Activated CD8-positive, alpha-beta memory T cell treated with anti-CD3 and anti-CD28 coated beads for 48 hours (primary cell): Measurements from ENCODE around the gene TRIM54.
A peak's percentile ranks its signal among the peaks of the same experiment; 100 is the strongest.

ENCODE experiments used
- DNase-seq, 3 experiments: peaks; one replicate each; pipeline ENCODE4 v3.0.0-alpha.2; 2020; ENCODE audit warnings: low read depth in 2 of 3, low spot score in 2 of 3

The TRIM54 gene

DNA sequence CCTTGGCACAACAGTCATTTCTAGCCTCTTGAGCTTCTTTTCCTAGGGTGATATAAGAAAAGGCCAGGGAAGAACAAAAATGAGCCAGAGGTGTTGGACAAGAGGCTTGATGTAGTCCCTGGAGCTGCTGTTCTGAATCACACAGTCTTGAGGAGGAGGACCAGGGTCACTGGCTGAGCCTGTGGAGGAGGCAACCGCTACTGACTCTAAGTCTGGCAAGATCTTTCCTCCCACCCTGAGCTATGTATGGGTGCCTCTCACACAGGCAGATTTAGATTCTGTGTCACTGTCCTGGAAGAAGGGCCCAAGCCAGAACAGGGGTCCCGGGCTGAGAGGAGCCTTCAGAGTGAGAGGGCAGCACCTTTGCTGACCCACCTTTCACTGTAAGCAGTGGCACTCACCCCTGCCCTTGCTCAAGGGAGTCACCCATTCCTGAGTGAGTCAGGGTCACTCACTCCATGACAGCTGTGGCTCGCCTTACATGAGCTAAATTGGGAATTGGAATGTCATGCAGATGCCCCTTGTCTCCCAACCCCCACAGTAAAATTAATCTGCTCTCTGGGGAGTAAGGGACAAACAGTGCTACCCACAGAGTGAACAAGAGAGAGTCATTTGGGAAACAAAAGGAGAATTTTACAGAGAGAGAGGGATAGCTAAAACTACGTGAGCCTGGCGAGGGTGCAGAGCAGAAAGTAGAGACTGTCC lies at the start of gene TRIM54:
TRIM54 (plus strand) TSS at position 575 of the 705 bp plus-strand sequence. CDS start 303 bp downstream, outside the sequence.
- DNase-seq = no peak

DNA sequence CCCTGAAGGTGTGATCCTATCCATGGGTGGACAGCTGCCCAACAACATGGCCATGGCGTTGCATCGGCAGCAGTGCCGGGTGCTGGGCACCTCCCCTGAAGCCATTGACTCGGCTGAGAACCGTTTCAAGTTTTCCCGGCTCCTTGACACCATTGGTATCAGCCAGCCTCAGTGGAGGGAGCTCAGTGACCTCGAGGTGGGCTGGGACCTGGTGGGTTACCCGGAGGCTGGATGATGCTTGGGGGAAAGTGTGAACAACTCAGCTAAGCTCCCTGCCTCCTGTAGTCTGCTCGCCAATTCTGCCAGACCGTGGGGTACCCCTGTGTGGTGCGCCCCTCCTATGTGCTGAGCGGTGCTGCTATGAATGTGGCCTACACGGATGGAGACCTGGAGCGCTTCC lies 48.9 kb upstream of the TRIM54 start:
- DNase-seq = no peak

- DNase-seq = no peak
Measured at GRCh38 chr2:27236136-27236535, 46.1 kb upstream of the TRIM54 start.

GRCh38 chr2:27236626-27237025 lies 45.6 kb upstream of the TRIM54 start:
- no peak for DNase-seq

DNA sequence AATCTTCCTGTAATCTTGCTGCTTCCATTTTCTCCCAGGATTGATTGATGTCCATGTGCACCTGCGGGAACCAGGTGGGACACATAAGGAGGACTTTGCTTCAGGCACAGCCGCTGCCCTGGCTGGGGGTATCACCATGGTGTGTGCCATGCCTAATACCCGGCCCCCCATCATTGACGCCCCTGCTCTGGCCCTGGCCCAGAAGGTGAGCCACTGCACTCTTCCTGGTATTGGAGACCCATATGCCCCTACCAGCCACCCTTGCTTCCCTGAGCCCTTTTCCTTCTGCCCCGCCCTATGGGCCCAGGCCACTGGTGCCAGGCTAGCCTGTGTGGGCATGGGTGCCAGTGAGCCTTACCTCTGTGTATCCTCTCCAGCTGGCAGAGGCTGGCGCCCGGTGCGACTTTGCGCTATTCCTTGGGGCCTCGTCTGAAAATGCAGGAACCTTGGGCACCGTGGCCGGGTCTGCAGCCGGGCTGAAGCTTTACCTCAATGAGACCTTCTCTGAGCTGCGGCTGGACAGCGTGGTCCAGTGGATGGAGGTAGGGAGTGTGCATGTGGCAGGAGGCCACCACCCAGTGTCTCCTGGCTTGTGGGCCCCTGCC lies 44.8 kb upstream of the TRIM54 start:
- no peak for DNase-seq

DNA sequence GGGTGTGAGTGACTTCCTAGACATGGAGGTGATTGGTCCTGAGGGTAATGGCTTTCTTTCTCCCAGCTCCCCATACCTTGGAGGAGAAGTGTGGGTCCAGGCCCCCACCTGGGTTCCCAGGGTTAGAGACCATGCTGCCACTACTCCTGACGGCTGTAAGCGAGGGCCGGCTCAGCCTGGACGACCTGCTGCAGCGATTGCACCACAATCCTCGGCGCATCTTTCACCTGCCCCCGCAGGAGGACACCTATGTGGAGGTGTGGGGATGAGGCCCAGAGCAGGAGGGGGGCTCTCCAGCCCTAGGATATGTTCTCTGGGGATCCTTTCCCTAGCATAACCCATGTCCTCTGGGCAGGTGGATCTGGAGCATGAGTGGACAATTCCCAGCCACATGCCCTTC lies 43.3 kb upstream of the TRIM54 start:
- DNase-seq = no peak

- DNase-seq = no peak
Measured at GRCh38 chr2:27240406-27240805, 41.8 kb upstream of the TRIM54 start.

DNA sequence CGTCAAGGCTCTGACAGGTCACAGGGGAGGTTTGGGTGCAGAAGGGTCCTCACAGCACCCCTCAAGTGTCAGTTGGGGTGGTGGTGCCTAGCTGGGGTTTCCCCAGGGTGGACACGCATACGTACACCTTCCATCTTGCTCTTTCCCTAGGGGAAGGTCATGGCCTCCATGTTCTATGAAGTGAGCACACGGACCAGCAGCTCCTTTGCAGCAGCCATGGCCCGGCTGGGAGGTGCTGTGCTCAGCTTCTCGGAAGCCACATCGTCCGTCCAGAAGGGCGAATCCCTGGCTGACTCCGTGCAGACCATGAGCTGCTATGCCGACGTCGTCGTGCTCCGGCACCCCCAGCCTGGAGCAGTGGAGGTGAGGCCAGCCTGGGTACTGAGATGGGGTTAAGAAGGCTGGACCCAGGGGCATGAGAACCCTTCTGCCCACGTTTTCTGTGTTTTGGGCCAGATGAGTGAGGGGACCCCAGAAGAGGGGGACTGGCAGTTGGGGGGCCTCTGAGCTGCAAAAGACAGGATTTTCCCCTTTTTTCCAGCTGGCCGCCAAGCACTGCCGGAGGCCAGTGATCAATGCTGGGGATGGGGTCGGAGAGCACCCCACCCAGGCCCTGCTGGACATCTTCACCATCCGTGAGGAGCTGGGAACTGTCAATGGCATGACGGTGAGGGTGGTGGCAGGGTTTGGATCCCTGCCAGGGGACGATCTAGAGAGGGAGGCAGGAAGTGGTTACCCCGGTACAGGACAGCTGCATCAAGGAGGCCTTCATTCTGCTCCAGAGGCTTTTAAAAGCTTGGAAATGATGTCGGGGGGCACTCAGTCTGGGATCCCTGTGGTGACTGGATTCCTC lies 40.2 kb upstream of the TRIM54 start:
- DNase-seq = no peak

DNA sequence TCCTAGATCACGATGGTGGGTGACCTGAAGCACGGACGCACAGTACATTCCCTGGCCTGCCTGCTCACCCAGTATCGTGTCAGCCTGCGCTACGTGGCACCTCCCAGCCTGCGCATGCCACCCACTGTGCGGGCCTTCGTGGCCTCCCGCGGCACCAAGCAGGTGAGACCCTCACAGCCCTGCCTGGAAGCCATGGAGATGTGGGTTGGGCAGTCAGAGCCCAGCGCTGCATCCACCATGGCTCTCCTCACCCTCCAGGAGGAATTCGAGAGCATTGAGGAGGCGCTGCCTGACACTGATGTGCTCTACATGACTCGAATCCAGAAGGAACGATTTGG lies 39.6 kb upstream of the TRIM54 start:
- no peak for DNase-seq

DNA sequence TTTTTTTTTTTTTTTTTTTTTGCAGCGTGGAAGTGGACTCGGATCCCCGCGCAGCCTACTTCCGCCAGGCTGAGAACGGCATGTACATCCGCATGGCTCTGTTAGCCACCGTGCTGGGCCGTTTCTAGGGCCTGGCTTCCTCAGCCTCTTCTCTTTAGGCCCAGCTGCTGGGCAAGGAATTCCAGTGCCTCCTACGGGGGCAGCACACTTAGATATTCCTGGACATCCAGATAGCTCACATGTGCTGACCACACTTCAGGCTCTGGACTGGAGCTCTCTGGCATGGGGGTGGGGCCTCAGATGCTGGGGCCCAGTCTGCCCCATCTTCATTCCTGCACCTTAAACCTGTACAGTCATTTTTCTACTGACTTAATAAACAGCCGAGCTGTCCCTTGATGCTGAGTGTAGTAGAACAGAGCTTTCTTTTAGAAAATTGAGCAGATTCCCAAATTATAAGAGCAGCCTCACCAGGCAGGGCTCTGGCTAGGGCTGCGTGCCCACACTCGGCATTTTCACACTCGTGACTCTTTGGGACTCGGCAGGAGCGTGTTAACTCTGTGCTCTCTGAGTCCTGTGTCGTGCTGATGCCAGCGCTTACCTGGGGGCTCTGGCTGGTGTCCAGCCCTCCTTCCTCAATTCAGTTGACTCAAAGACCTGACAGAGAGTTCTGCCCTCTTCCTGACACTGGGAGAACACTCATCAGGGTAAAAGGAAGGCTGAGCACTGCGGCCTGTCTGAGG lies 38.7 kb upstream of the TRIM54 start:
- no peak for DNase-seq

GRCh38 chr2:27245116-27245515 lies 37.1 kb upstream of the TRIM54 start:
- no peak for DNase-seq

DNA sequence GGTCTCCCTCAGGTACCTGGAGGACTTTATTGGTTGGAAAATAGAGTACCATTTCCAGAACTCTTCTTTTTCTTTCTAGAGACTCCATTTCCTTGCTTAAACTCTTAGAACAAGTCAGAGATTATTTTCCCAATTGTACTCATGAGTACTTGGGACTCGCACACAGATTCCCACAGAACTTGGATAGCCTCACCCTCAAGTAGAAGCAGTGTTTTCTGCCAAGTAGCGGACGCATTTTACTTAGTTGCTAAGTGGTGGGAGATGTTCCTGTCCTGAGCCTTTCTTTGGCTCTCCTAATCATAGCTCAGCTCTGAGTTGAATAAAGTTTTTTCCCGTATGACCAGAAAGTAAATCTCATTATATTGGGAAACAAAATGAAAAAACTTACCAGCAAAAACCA lies 36.6 kb upstream of the TRIM54 start:
- no peak for DNase-seq

DNA sequence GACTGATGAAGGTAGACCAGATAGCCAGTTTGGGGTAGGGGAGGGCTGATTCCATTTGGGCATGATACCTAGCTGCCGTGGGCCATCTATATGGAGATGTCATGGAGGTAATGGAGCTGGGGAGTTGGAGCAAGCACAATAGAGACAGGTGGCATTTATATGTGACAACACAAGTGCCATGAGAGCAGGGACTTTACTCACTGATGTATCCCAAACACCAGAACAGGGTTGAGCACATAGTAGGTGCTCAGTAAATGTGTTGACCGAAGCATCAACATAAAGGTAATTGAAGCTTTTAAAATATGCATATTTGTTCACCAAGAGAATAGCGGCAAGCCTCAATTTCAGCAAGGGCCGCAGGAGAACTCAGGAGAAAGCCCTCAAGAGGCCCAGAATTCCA lies 34.3 kb upstream of the TRIM54 start:
- DNase-seq = no peak

DNA sequence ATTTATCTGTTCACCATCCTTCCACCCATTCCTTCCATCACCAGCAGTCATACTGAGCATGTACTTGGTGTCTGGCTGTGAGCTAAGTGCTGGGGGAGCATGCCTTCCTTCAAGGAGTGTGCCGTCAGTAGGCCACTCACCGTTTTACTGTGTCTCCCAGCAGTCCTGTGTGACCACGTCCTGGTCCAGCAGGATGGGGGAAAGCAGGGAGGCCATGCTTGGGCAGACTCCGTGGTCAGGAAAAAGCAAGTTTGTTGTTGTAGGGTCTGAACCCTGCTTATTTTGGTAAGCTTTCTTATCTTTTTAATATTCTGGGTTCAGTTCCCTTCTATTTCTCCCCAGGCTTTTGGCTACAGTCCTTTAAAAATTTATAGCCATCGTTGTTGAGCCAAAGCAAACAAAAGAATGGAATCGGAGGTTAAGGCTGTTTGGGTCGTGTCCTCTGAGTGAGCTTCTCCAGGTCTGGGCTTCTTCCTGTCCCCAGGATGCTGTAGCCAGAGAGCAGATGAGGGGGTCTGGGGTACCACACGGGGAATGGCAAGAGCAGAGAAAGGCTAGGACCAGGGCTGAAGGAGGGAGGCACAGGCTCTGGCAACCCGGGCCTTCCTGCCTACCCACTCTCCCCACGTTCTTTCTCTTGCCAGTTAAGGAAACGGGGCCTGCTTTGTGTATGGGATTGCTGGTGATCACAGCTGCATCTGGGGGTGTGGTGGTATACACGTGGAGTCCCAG lies 32.9 kb upstream of the TRIM54 start:
- no peak for DNase-seq

GRCh38 chr2:27249891-27250651 lies 32.2 kb upstream of the TRIM54 start:
- DNase-seq = peak in 2 of 3 experiments; percentile 40 to 42

DNA sequence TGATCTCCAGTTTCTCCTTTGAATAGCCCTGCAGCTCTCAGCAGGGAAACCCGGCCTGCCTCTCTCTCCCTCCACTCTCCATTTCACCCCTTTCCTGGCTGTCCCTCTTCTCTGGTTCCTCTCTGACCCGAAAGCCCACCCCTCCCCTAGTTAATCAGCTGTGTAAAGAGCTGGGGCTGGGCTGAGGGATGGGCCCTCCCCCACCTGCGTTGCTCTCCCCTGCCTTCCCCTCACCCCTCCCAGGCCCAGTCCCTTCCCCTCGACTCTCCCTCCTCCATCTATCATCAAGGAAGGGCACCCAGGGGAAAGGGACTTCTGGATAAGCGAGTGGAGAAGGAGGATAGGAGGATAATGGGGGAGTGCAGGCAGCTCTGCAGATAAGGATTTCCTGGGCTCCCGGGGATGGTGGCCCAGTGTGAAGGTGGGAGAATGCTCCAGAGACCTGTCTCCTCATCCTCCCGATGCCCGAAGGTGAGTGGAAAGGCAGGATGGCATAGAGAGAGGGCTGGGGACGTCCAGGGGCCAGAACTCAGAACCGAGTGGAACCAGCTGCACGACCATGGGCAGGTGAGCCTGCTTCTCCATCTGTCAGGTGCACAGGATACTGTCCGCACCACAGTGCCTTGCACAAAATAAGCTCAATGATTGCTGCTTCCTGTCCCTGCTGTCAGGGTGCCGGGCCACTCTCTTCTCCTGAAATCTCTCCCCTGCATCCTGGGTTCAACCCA lies 31.4 kb upstream of the TRIM54 start:
- DNase-seq = no peak

DNA sequence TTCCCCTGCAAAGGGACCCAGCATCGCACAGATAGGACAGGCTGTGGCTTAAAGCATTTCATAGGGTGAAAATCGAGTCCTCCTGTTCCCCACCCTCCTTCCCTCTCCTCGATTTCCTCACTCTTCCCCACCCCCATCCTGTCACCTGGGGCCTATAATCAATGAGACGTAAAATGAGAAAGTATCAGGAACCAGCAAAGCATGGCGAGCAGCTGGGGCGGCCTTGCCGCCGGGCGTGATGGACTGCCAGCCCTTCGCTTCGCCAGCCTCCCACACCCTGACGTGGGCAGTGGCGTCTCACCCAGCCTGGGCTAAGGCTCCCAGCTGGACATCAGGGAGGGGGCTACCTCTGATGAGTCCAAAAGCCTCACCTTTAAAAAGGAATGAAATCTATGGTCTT lies 30.5 kb upstream of the TRIM54 start:
- DNase-seq = no peak

- no peak for DNase-seq
Measured at GRCh38 chr2:27255187-27255586, 27.0 kb upstream of the TRIM54 start.

DNA sequence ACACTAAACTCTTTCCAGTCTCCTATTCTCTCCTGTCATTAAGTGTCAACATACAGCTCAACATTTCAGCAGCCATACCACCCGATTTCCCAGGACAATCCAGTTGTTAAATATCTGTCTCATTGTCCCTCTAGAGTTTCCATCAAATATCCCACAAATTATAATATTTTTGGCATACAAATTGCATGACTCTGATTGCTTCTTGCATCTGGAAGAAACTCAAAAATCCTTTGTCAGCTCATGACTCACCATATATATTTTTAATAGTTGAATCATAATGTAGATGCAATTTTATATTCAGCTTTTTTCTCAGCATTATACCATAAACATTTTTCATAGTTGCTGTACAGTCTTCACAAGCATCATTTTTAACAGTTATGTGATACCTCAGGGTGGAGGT lies 26.6 kb upstream of the TRIM54 start:
- DNase-seq = no peak
